Adrenal gland (tissue), 12 donors: ENCODE results near the gene NFIB. TPM values are rescaled to one million over a fixed set of nuclear protein-coding genes. Genes with fewer than 3 reads are reported as not detected.

ENCODE experiments used
- DNase-seq, 7 donors: peaks; one replicate each; pipeline ENCODE4 v3.0.0-alpha.2; 2019 to 2020
- H3K27ac ChIP-seq, 5 donors: fragments of 200-600 bp; sonication (generic) in 4 of 5; 1 replicate in 3 of 5; 2 replicates in 2 of 5; pipeline versions ENCODE4 v1.5.1 to v1.8.0; 2016 to 2020; ENCODE audit warnings: mild to moderate bottlenecking in 1 of 5
- H3K27me3 ChIP-seq: fragments of 200-600 bp; 2 replicates; pipeline ENCODE4 v1.8.0; 2021
- H3K36me3 ChIP-seq, 2 donors: fragments of 200-600 bp; replicated peaks in 1 of 2; 1 replicate in 1 of 2; 2 replicates in 1 of 2; pipeline versions ENCODE4 v1.5.1 to v1.8.0; 2018 to 2022
- H3K4me1 ChIP-seq, 2 donors: fragments of 200-600 bp; replicated peaks in 1 of 2; 1 replicate in 1 of 2; 2 replicates in 1 of 2; pipeline versions ENCODE4 v1.5.1 to v1.8.0; 2018 to 2021
- H3K4me3 ChIP-seq, 4 donors: fragments of 200-600 bp; sonication (generic) in 3 of 4; one replicate each; pipeline ENCODE4 v1.5.1; 2016 to 2018
- H3K9me3 ChIP-seq, 3 donors: fragments of 200-600 bp; sonication (generic) in 1 of 3; replicated peaks in 1 of 3; 1 replicate in 2 of 3; 2 replicates in 1 of 3; pipeline versions ENCODE4 v1.5.1 to v1.8.0; 2016 to 2021
- CTCF ChIP-seq, 6 experiments: fragments of 450-650 bp in 4 of 6; fragments of 200-600 bp in 2 of 6; sonication (generic) in 1 of 6; IDR thresholded peaks; 1 replicate in 5 of 6; 2 replicates in 1 of 6; pipeline versions ENCODE4 v1.5.1 to v1.8.0; 2016 to 2021; ENCODE audit warnings: antibody characterized with exemption in 6 of 6, mild to moderate bottlenecking in 2 of 6, moderate library complexity in 1 of 6
- POLR2A ChIP-seq, 2 donors: fragments of 450-650 bp; IDR thresholded peaks; one replicate each; pipeline ENCODE4 v1.6.1; 2017; ENCODE audit warnings: antibody characterized with exemption in 2 of 2, mild to moderate bottlenecking in 2 of 2, moderate library complexity in 1 of 2
- WGBS, 4 donors: extraction: QIAGEN DNeasy Blood & Tissue Kit in 2 of 4; methylation state at CpG; one replicate each; pipeline versions ENCODE4 v1.1.5 to v1.1.7; 2013 to 2017; 5-methylcytosine and 5-hydroxymethylcytosine counted together
- intact Hi-C, 2 donors: fragments of 100-400 bp; cut with DNase I; formaldehyde crosslinking; loops; one replicate each; pipeline versions ENCODE4 v1.14.1 to v1.15.0; 2022 to 2023
- polyA plus RNA-seq, 3 donors: library from polyadenylated mRNA; stranded (reverse); fragments of 200-250 nt in 2 of 3; fragments of 350-450 nt in 1 of 3; fragmentation: Illumina TruSeq in 1 of 3; extraction: RNeasy Lipid Tissue Mini Kit (QIAGEN cat#74804) in 1 of 3; gene quantifications; one replicate each; pipeline ENCODE4 v1.2.3, GENCODE V29; 2013 to 2014
- total RNA-seq, 9 donors: library from RNA; depleted of rRNA in 4 of 9; stranded (reverse); fragments of >200 nt in 4 of 9; fragments of 120-200 nt in 1 of 9; fragmentation: NEBNext Ultra II Directional in 1 of 9; extraction: Animal tissue kit (Norgen Biotek cat#: 25700) in 1 of 9; gene quantifications; one replicate each; pipeline versions ENCODE4 v1.1.0 to v1.2.4, GENCODE V29; 2013 to 2023
- donor health status: healthy with polysubstance abuse.
- donor health status: Bipolar disorder and iron deficiency.
- donor health status: DM: yes; HTN: yes; CAD: no.
- donor health status: DM: no; HTN: no; CAD: no.
- donor health status: DM: no; HTN: no; CAD: no.
- donor health status: DM: yes; HTN: yes; CAD: no.

NFIB gene
- total and polyA plus RNA-seq, 12 donors: 10.9 to 84.1 (median 43.0) TPM

GRCh38 chr9:14054096-14054495 lies 259.8 kb downstream of the NFIB start:
- Histone ChIP-seq H3K4me1 (peaks cover 6 to 12% of the 10 kb centered on the region in 2 donors), H3K27ac (no peak overlapping the region), H3K4me3 (no peak overlapping the region), H3K9me3 (no peaks in the 10 kb centered on the region), H3K36me3 (no peaks in the 10 kb centered on the region), H3K27me3 (no peaks in the 10 kb centered on the region)
- 67 to 97% (median 86%) methylated on average over 2 of the region's 2 CpGs for WGBS, 4 donors
- intact Hi-C loops: no loop called here
- TF ChIP-seq POLR2A (IDR thresholded peaks at IDR 0.05): no peak
- TF ChIP-seq CTCF (IDR thresholded peaks at IDR 0.05): no peak
- DNase-seq: no peak

GRCh38 chr9:14052359-14052758 lies 261.6 kb downstream of the NFIB start:
- Histone ChIP-seq H3K36me3 (no peaks in the 10 kb centered on the region), H3K4me3 (no peak overlapping the region), H3K4me1 (peaks cover 0 to 3% of the 10 kb centered on the region in 2 donors), H3K9me3 (no peaks in the 10 kb centered on the region), H3K27ac (no peak overlapping the region), H3K27me3 (no peaks in the 10 kb centered on the region)
- WGBS, 4 donors: 77 to 95% (median 88%) methylated on average over 2 of the region's 2 CpGs
- no peak for DNase-seq
- TF ChIP-seq CTCF (IDR thresholded peaks at IDR 0.05): no peak
- intact Hi-C loops: no loop called here

- no peaks in the 10 kb centered on the region for H3K4me1 ChIP-seq
- H3K36me3 ChIP-seq: no peaks in the 10 kb centered on the region
- H3K4me3 ChIP-seq: no peak overlapping the region
- no peaks in the 10 kb centered on the region for H3K9me3 ChIP-seq
- no peak for TF ChIP-seq CTCF (IDR thresholded peaks at IDR 0.05)
- TF ChIP-seq POLR2A (IDR thresholded peaks at IDR 0.05): no peak
- intact Hi-C loops: no loop called here
- no peaks in the 10 kb centered on the region for H3K27me3 ChIP-seq
- DNase-seq: no peak
- H3K27ac ChIP-seq: no peak overlapping the region
Measured at GRCh38 chr9:14051419-14051818, 262.5 kb downstream of the NFIB start.

GRCh38 chr9:14043483-14043882 lies 270.5 kb downstream of the NFIB start:
- Histone ChIP-seq H3K36me3 (no peaks in the 10 kb centered on the region), H3K27me3 (no peaks in the 10 kb centered on the region), H3K9me3 (no peaks in the 10 kb centered on the region), H3K4me1 (no peaks in the 10 kb centered on the region), H3K27ac (no peak overlapping the region), H3K4me3 (no peak overlapping the region)
- WGBS, 4 donors: 81 to 89% (median 85%) methylated on average over 1 of the region's 1 CpG
- no peak for DNase-seq
- intact Hi-C loops: no loop called here
- TF ChIP-seq CTCF (IDR thresholded peaks at IDR 0.05) (no peak), POLR2A (IDR thresholded peaks at IDR 0.05) (no peak)
